Smooth muscle cell (in vitro differentiated cells): ENCODE data around the gene SPSB2. TPM values are rescaled to one million over a fixed set of nuclear protein-coding genes. Genes with fewer than 3 reads are reported as not detected.

Experiments used
- DNase-seq: peaks from one replicate; lab custom pipeline; 2025; ENCODE audit not compliant: unreplicated experiment; lab: John Stamatoyannopoulos, UW
- H2AFZ ChIP-seq: fragments of 200-600 bp; sonication (generic); 2 replicates; pipeline ENCODE4 v1.6.0; 2016; ENCODE audit warnings: antibody characterized with exemption, low read depth, mild to moderate bottlenecking
- H3F3A ChIP-seq: fragments of 200-600 bp; sonication (generic); 2 replicates; pipeline ENCODE4 v1.6.0; 2017; ENCODE audit warnings: antibody characterized with exemption, low read depth
- H3K27ac ChIP-seq: fragments of 200-600 bp; sonication (generic); 2 replicates; pipeline ENCODE4 v1.5.1; 2016; ENCODE audit warnings: low read depth, mild to moderate bottlenecking
- H3K27me3 ChIP-seq: fragments of 200-600 bp; sonication (generic); 2 replicates; pipeline ENCODE4 v1.6.1; 2016; ENCODE audit warnings: low read depth, mild to moderate bottlenecking
- H3K36me3 ChIP-seq: fragments of 200-600 bp; sonication (generic); 2 replicates; pipeline ENCODE4 v1.5.1; 2016; ENCODE audit warnings: low read depth
- H3K4me1 ChIP-seq: fragments of 200-600 bp; sonication (generic); 2 replicates; pipeline ENCODE4 v1.5.1; 2016; ENCODE audit warnings: low read depth
- H3K4me2 ChIP-seq: fragments of 200-600 bp; sonication (generic); 2 replicates; pipeline ENCODE4 v1.6.0; 2016; ENCODE audit warnings: mild to moderate bottlenecking
- H3K4me3 ChIP-seq: fragments of 200-600 bp; sonication (generic); 2 replicates; pipeline ENCODE4 v1.5.1; 2016; ENCODE audit warnings: mild to moderate bottlenecking
- H3K79me2 ChIP-seq: fragments of 200-600 bp; sonication (generic); 2 replicates; pipeline ENCODE4 v1.6.0; 2016; ENCODE audit warnings: low read depth, mild to moderate bottlenecking
- H3K9ac ChIP-seq: fragments of 200-600 bp; sonication (generic); 2 replicates; pipeline ENCODE4 v1.6.0; 2016; ENCODE audit warnings: low read depth
- H3K9me3 ChIP-seq: fragments of 200-600 bp; sonication (generic); replicated peaks from 2 replicates; pipeline ENCODE4 v1.5.1; 2016; ENCODE audit warnings: low read depth
- H4K20me1 ChIP-seq: fragments of 200-600 bp; sonication (generic); 2 replicates; pipeline ENCODE4 v1.6.0; 2016; ENCODE audit warnings: low read depth
- WGBS: methylation state at CpG from one replicate; pipeline ENCODE4 v1.1.7; 2016; ENCODE audit warnings: low lambda C conversion rate; 5-methylcytosine and 5-hydroxymethylcytosine counted together
- polyA plus RNA-seq: library from polyadenylated mRNA; unstranded; fragments of >200 nt; fragmentation: Nextera tagmentation; extraction: Ambion mirVana; gene quantifications from 2 replicates; pipeline ENCODE4 v1.2.1, GENCODE V29; 2016
- total RNA-seq: library from RNA; depleted of rRNA; stranded (reverse); fragments of >200 nt; gene quantifications from 2 replicates; pipeline ENCODE4 v1.2.3, GENCODE V29; 2014
- TF ChIP-seq, protein P1 (sequence below): fragments of 200-600 bp; sonication (generic); IDR thresholded peaks from 2 replicates; pipeline ENCODE4 v1.5.1; 2017; ENCODE audit warnings: borderline replicate concordance, mild to moderate bottlenecking, antibody characterized with exemption; ENCODE audit not compliant: insufficient read depth, poor library complexity, severe bottlenecking

SPSB2 gene
- total and polyA plus RNA-seq, 2 experiments from 2014 or later, result 2.5 to 5.9 TPM

- Histone ChIP-seq H2AFZ (peak overlapping the region; percentile 76), H3K79me2 (peaks cover 10% of the 10 kb centered on the region), H4K20me1 (peaks cover 13% of the 10 kb centered on the region), H3K4me1 (peaks cover 11% of the 10 kb centered on the region), H3F3A (no peaks in the 10 kb centered on the region), H3K9ac (peak overlapping the region; percentile 91), H3K4me3 (peak overlapping the region; percentile 90), H3K27ac (peak overlapping the region; percentile 70), H3K27me3 (no peaks in the 10 kb centered on the region), H3K9me3 (no peaks in the 10 kb centered on the region), H3K36me3 (no peaks in the 10 kb centered on the region), H3K4me2 (peak overlapping the region; percentile 97)
- DNase-seq, result no peak
- 31% methylated on average over 19 of the region's 19 CpGs for WGBS
- TF ChIP-seq, protein P1, sequence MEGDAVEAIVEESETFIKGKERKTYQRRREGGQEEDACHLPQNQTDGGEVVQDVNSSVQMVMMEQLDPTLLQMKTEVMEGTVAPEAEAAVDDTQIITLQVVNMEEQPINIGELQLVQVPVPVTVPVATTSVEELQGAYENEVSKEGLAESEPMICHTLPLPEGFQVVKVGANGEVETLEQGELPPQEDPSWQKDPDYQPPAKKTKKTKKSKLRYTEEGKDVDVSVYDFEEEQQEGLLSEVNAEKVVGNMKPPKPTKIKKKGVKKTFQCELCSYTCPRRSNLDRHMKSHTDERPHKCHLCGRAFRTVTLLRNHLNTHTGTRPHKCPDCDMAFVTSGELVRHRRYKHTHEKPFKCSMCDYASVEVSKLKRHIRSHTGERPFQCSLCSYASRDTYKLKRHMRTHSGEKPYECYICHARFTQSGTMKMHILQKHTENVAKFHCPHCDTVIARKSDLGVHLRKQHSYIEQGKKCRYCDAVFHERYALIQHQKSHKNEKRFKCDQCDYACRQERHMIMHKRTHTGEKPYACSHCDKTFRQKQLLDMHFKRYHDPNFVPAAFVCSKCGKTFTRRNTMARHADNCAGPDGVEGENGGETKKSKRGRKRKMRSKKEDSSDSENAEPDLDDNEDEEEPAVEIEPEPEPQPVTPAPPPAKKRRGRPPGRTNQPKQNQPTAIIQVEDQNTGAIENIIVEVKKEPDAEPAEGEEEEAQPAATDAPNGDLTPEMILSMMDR, result no peak
Measured at GRCh38 chr12:6829536-6830220, 43.4 kb downstream of the SPSB2 start.

- peak overlapping the region; percentile 91 for H3K9ac ChIP-seq
- H3K27me3 ChIP-seq, result no peaks in the 10 kb centered on the region
- TF ChIP-seq, protein P1, result no peak
- H3K27ac ChIP-seq, result peak overlapping the region; percentile 70
- H3K9me3 ChIP-seq, result no peaks in the 10 kb centered on the region
- DNase-seq, result no peak
- H3F3A ChIP-seq, result no peaks in the 10 kb centered on the region
- H3K4me2 ChIP-seq, result peak overlapping the region; percentile 97
- under 1% methylated on average over 39 of the region's 71 CpGs for whole genome bisulfite sequencing
- H3K79me2 ChIP-seq, result peaks cover 10% of the 10 kb centered on the region
- H3K36me3 ChIP-seq, result no peaks in the 10 kb centered on the region
- peaks cover 13% of the 10 kb centered on the region for H4K20me1 ChIP-seq
- H2AFZ ChIP-seq, result peak overlapping the region; percentile 76
- H3K4me3 ChIP-seq, result peak overlapping the region; percentile 90
- H3K4me1 ChIP-seq, result peaks cover 11% of the 10 kb centered on the region
Measured at GRCh38 chr12:6828781-6829535, 44.1 kb downstream of the SPSB2 start.

DNA sequence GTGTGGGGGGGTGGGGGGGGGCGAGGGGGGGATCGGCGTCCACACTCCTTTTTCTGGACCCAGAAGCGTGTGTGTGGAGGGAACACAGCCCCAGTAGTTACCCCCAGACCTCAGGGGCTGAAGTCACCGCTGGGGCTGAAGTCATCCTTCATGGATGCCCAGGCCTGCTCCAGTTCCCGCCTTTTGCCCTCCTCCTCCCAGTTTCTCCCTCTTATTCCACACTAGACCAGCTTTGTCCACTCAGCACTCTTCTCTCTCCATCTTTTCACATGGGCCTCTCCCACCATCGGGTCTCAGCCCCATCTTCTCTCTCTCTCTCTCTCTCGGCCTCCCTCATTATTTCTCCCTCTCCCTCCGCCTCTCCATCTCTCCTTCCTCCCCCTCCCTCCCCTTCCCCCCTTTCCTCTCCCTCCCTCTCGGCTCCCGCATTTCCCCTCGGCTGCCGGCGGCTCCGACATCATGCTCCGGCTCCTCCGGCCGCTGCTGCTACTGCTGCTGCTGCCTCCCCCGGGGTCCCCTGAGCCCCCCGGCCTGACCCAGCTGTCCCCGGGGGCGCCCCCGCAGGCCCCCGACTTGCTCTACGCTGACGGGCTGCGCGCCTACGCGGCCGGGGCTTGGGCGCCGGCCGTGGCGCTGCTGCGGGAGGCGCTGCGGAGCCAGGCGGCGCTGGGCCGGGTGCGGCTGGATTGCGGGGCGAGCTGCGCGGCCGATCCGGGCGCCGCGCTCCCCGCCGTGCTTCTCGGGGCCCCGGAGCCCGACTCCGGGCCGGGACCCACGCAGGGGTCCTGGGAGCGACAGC lies 44.9 kb downstream of the SPSB2 start, which contains the start of gene P3H3:
Gene P3H3 (plus strand): TSS at position 426 of the 799 bp plus-strand sequence. CDS start 34 bp downstream, at position 460.
- Histone ChIP-seq H3K9me3 (no peaks in the 10 kb centered on the region), H2AFZ (peak within 1 kb of the TSS; percentile 76)

More for the DNA sequence above, 44.9 kb downstream of the SPSB2 start, which contains the start of gene P3H3:
- H3K4me2 ChIP-seq, result peak within 1 kb of the TSS; percentile 97
- no peaks in the 10 kb centered on the region for H3K36me3 ChIP-seq
- H3K9ac ChIP-seq, result peak within 1 kb of the TSS; percentile 91
- WGBS, result 3% methylated on average over 36 of the region's 60 CpGs
- TF ChIP-seq, protein P1, result peak; percentile 2
- H4K20me1 ChIP-seq, result peaks cover 10% of the 10 kb centered on the region
- peak within 1 kb of the TSS; percentile 70 for H3K27ac ChIP-seq
- peak within 1 kb of the TSS; percentile 90 for H3K4me3 ChIP-seq
- H3K79me2 ChIP-seq, result peaks cover 10% of the 10 kb centered on the region
- DNase-seq, result no peak
- H3K4me1 ChIP-seq, result peaks cover 14% of the 10 kb centered on the region
- no peaks in the 10 kb centered on the region for H3K27me3 ChIP-seq
- no peaks in the 10 kb centered on the region for H3F3A ChIP-seq
